HG02870 (cell line): ENCODE measurements around the gene ARPC1A.
"Not testable (repeated sequence)": the region's sequence is repeated elsewhere in the genome, so short reads cannot be mapped to it uniquely, and the experiment has no call there.

Experiments
- ATAC-seq: cut with Tn5 transposase; IDR thresholded peaks from one replicate; pipeline ENCODE4 v1.9.1; 2021; ENCODE audit warnings: mild to moderate bottlenecking, moderate library complexity; ENCODE audit not compliant: unreplicated experiment

Gene ARPC1A

DNA sequence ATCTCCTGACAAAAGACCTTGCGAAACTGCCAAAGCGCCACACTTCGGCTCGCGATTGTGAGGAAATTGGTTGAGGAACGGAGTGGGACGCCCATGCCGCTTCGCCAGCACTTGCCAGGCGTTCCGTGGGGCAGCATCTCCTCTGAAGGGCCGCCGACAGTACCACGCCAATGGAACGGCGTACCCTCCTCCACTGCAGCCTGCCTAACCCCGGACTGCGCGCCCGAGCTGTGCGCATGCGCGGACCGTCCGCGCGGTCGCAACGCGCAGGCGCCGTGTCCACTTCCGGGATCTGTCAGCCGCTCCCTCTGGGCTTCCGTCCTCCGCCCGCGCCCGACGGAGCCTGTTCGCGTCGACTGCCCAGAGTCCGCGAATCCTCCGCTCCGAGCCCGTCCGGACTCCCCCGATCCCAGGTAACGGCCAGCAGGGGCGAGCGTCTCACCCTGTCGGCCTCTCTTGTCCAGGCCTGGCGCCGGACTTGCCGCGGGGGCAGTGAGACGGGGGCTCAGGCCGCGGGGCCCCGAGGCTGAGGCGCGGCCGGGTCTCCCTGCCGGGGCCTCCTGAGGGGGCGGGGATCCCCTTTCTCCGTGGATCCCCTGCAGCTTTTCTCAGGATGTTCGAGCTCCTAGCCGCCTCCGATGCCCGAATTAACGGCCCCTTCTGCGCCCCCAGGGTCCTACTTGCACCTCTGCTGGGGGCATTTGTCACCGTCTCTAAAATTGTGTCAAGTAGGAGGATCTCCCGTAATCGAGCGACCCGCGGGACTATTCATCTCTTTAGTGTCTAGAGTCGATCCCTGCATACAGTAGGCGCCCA is at the start of gene ARPC1A:
ARPC1A (plus strand) TSS at position 307 of the 816 bp plus-strand sequence. CDS start 7,456 bp downstream, outside the sequence.
- ATAC-seq, result peak; percentile 82

DNA sequence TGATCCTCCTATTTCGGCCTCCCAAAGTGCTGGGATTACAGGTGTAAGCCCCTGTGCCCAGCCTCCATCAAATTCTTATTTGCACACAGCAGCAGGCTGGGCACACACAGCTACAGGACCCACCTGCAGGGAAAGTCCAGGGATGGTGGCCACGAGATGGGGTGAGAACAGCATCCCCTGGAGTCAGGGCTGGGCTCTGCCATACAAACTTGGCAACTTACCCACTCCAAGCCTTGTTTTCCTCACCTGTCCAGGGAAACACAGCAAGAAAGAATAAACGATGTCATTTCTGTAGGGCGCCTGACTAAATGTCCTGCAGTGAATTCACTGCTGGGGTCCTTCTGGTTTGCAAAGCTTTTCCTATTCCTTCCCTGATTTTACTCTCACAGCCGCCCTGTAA is 47.5 kb upstream of the ARPC1A start:
- no peak for ATAC-seq

DNA sequence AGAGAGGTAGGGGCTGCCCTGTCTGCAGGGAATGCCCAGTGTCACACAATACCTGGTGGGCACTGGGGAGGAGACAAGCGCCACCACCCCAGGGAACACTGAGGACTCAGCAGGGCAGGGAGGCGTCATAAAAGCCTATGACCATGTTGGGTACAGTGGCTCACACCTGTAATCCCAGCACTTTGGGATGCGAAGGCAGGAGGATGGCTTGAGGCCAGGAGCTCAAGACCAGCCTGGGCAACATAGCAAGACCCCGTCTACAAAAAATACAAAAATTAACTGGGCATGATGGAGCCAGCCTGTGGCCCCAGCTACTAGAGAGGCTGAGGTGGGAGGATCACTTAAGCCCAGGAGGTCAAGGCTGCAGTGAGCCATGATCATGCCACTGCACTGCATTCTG is 41.5 kb upstream of the ARPC1A start:
- ATAC-seq, result not testable (repeated sequence)

DNA sequence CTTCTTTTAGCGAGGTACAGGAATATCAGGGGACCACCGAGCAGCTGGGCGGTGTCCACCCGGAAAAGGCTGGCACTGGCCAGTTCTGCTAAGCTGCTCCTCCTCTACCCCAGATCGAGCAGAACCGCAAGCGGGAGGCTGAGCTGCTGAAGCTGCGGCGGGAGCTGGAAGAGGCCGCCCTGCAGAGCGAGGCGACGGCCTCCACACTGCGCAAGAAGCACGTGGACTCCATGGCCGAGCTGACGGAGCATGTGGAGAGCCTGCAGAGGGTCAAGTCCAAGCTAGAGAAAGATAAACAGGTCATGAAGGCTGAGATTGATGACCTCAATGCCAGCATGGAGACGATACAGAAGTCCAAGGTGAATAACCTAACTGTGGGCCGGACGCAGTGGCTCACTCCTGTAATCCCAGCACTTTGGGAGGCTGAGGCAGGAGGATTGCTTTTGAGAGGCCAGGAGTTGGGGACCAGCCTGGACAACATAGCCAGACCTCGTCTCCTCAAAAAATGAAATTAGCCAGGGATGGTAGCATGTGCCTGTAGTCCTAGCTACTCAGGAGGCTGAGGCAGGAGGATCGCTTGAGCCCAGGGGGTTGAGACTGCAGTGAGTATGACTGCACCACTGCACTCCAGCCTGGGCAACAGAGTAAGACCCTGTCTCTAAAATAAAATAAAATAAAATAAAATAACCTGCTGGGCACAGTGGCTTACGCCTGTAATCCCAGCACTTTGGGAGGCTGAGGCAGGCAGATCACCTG is 37.7 kb upstream of the ARPC1A start:
- no peak for ATAC-seq

DNA sequence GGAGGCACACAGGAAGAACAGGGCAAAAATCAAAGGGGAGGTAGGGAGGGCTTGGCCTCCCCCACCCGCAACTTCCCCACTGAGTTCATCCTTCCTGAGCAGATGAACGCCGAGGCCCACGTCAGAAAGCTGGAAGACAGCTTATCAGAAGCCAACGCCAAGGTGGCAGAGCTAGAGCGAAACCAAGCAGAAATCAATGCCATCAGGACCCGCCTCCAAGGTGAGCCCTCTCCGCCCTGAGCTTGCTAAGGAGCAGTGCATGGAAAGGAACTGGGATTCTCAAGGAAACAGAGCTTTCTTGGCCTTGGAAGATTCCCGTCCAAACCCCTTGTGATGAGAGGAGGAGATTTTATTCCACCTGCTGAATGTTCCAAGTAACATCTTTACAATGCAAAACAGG is 36.5 kb upstream of the ARPC1A start:
- no peak for ATAC-seq

DNA sequence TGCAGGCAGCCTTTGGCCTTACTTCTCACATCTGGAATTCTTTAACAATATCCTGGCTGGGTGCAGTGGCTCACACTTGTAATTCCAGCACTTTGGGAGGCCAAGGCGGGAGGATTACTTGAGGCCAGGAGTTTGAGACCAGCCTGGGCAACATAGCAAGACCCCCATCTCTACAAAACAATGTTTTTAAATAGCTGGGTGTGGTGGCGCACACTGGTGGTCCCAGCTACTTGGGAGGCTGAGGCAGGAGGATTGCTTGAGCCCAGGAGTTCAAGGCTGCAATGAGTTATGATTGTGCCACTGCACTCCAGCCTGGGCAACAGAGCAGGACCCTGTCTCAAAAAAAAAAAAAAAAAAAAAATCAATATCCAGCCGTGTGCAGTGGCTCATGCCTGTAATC is 35.5 kb upstream of the ARPC1A start:
- not testable (repeated sequence) for ATAC-seq

DNA sequence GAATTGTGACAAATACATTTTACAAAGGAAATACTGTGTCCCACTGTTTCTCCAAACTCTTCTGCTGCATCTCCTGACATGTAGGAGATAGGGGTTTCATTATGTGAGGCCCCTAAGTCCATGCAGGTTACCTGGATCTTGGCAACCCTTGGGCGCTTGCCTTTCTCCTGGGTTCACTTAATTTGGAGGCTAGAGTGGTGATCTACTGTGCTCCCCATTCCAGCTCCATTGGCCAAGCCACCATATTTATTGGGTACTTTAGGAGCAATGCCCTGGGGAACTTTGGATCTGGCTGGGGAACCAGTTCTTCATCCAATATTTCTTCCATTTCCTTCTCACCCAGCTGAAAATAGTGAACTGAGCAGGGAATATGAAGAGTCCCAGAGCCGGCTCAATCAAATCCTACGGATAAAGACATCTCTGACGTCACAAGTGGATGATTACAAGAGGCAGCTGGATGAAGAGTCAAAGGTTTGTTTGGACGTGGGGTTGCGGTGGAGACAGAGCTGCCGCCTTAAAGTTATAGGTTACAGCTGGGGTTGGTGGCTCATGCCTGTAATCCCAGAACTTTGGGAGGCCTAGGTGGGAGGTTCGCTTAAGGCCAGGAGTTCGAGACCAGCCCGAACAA is 34.6 kb upstream of the ARPC1A start:
- no peak for ATAC-seq

DNA sequence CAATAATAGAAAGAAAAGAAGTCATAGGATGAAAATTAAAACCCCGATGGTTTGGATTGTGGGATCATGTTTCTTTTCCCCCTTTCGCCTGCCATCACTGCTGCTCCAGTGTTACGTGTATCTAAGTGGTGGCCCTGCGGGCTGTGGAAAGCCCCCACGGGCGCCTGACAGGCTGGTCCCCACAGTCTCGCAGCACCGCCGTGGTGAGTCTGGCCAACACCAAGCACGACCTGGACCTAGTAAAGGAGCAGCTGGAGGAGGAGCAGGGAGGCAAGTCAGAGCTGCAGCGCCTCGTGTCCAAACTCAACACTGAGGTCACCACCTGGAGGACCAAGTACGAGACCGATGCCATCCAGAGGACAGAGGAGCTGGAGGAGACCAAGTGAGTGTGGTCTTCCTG is 33.6 kb upstream of the ARPC1A start:
- ATAC-seq, result no peak

DNA sequence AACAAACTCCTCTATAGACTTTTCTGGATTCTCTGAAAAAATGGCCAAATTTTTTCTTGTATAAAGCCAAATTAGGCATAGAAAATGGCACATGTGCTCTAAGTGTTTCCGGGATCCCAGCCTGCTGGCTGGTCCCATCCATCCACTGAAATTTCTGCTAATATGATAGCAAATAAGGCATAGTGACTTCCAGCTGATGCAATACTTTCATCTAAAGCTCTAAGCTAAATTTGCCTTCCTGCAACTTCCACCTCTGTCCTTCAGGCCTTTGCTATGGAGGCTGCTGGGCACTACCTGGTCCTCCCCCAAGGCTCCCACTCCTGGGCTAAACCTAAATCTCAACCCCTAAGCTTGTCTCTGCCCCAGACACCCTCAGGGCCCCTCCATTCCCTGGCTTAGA is 32.5 kb upstream of the ARPC1A start:
- ATAC-seq, result no peak

DNA sequence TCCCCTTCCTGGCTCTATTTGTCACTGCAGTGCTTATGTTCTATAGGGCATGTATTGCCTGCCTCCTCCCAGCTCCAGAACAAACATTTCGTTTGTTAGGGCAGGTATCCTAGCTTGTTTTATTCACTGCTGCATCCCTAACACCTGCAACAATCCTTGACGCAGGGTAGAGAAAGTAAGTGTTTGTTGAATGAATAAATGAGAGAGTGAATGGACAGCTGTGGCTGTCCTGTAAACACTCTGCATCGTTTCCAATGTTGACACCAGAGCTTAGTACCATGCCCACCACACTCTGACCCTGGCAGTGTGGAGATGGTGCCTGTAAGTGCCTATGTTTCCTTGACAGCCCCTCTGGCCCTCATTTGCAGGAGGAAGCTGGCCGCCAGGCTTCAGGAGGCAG is 32.0 kb upstream of the ARPC1A start:
- no peak for ATAC-seq

DNA sequence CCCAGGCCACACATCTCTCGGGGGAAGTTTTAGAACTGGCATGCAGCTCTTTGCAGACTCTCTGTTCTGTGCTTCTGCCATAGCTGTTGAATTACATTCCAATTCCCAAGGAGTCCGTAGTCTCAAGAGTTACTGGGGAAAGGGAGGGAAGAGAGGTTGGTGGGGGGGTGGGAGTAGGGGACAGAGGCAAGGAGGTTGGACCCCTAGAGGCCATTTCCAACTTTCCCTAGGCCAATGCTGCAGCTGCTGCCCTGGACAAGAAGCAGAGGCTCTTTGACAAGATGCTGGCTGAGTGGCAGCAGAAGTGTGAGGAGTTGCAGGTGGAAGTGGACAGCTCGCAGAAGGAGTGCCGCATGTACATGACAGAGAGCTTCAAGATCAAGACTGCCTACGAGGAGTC is 29.2 kb upstream of the ARPC1A start:
- no peak for ATAC-seq

DNA sequence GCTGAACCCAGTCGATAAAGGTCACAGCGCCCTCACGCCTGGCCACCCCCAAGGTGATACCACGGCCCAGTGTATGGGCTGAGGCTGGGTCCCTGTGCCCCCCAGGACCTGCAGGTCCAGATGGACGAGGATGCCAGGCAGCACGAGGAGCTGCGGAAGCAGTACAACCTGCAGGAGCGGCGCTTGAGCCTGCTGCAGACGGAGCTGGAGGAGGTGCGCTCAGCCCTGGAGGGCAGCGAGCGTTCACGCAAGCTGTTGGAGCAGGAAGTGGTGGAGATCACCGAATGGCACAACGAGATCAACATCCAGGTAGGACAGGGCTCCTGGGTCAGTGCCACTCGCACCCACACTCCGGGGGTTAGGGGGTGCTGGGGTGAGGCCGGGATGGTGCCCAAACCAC is 24.2 kb upstream of the ARPC1A start:
- ATAC-seq, result no peak

DNA sequence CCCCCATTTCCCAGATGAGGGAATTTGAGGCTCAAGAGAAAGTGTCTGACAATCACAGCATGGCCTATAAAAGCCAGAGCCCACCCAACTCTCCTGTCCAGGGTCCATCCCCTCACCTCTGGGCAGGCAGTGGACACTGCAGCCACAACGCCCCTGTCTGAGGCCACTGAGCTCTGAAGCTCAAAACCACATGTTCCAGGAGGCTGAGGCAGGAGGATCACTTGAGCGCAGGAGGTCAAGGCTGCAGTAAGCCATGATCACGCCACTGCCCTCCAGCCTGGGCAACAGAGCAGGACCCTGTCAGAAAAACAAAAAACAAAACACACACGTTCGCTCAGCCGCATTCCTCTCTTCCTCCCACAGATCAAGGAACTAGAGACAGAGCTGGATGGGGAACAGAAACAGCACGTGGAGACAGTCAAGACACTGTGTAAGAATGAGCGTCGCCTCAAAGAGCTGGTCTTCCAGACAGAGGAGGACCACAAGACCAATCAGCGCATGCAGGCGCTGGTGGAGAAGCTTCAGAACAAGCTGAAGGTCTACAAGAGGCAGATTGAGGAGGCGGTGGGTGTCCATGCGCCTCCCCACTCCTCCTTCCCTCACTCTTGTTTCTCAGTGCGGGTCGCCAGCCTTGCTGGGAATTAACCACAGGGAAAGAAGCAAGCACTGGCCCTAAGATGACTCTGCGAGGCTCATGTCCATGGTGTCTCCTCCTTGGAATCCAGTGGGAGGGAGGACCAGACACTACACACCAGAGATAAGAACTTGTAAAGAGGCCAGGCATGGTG is 20.0 kb upstream of the ARPC1A start:
- ATAC-seq, result no peak

DNA sequence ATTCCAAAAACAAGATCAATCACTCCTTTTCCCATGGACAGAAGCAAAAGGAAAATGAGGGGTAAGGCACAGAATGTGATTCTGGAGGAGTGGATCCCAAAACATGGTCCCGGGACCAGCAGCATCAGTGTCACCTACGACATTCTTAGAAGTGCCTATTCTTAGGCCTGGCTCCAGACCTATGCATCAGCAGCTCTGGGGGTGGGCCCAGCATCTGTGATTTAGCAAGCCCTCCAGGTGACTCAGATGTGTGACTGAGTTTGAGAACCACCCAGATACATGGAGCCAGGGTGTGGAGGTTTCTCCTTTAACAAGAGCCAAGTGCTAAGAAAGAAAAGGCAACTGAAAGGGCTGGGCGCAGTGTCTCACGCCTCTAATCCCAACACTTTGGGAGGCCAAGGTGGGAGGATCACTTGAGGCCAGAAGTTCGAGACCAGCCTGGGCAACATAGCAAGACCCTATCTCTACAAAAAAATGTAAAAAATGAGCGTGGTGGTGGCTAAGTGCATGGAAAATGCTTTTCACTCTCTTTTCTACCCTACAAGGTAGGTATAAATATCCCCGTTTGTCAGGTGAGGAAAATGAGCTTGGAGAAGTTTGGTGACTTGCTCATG is 17.1 kb upstream of the ARPC1A start:
- no peak for ATAC-seq

DNA sequence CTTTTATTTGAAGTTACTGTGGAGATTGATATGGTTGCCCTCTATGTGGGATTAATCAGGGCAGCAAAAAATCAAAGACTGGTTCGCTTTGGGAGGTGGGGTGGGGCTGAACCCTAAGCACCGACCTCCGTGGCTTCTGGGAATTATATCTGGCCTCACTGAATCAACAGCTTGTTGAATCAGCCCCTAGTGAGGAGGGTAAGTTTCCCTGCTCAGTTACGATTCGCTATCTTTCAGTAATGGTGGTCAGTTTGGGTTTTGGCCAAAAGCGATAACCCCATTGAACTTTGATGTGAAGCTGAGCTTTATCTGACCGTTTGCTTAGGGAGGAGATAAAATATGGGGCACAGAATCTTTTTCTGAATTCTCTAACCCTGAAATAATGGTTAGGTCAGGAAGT is 16.6 kb upstream of the ARPC1A start:
- no peak for ATAC-seq

DNA sequence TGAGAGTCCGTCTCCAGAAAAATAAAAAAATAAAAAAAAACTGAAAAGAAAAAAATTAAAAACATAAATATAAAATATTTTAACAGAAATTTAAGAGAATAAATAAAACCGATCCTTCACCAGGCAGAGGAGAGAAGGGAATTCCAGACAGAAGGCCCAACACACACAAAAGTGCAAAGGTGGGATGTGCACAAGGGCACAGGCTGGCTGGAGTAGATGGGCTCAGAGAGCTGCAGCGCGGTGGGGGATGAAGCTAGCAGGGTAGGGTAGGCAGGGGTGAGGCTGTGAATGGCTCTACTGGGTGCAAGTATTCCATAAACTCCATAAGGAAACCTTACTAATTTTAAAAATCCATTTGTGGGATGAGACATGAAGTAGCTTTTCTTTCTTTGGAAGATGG is 15.7 kb upstream of the ARPC1A start:
- no peak for ATAC-seq

DNA sequence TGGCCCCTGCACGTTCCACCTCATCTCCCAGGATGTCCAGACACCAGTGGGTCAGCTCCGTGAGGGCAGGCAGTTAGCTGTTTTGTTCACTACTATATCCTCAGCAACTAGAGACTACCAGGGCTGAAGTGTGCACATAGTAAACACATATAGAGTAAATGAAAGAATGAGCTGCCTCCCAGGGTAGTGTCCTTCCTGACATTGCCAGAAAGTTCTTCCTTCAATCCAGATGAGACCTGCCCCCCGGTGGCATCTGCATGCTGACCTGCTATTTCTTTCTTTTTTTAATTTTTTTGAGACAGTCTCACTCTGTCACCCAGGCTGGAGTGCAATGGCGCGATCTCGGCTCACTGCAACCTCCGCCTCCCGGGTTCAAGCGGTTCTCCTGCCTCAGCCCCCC is 14.0 kb upstream of the ARPC1A start:
- ATAC-seq, result no peak

DNA sequence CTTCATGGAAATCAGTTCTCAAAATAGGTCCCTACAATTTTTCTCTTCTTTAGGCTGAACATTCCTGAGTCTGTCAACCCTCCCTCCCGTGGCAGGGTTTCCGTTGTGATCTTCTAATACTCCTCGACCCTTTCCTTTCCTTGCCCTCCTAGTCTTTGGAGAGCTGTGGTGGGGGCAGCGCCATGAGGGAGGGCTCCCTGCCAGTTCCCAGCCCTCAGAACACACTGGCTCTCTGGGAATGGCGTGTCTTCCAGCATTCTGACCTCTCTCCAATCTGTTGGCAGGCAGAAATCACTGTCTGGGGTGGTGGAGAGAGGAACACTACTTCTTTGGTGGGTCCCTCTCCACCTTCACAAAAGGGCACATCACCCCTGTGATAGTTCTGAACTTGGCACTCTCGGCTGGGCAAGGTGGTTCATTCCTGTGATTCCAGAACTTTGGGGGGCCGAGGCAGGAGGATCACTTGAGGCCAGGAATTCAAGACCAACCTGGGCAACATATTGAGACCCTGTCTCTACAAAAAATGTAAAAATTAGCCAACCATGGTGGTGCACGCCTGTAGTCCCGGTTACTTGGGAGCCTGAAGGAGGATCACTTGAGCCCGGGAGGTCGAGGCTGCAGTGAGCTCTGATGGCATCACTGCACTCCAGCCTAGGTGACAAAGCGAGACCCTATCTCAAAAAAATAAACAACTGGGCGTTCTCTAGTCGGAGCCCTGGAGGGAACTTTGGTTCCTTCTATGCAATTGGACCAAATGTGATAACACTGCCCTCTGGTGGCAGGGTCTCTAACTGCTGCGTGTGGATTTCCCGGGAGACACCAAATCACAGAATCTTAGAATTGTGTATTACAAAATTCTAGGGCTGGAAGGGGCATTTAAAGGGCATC is 13.1 kb upstream of the ARPC1A start:
- ATAC-seq, result no peak

DNA sequence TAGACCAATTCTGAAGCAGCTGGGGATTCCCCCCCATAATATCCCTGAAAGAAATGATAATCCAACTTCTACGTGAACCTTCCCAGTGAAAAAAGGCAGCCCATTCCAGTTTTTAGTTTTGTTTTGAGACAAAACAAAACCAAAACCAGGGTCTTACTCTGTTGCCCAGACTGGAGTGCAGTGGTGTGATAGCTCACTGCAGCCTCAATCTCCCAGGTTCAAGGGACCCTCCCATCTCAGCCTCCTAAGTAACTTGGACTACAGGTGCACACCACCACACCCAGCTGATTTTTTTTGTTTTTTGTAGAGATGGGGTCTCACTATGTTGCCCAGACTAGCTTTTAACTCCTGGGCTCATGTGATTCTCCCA is 12.5 kb upstream of the ARPC1A start:
- ATAC-seq, result no peak

DNA sequence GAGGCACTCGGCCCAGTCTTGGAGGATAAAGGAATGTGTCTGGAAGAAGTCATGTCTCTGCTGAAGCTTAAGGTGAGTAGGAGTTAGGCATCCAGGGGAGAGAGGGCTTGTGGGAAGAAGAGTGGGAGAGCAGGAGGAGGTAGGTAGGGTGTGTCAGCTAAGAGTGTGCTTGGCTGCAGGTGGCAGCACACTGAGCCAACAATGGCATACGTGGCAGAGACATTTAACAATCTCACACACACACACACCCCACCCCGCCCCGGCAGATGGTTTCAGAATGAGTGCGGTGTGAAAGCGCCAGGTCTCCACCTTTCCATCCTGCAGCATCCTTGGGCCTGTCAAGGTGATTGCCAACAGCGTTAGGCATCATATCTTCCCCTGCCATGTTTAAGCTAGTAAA is 11.2 kb upstream of the ARPC1A start:
- no peak for ATAC-seq
